Measurements from ENCODE around the gene RELN. TPM values are rescaled to one million over a fixed set of nuclear protein-coding genes. Genes with fewer than 3 reads are reported as not detected.

RELN gene
- polyA plus RNA-seq, 1 donor (not counting 4 experiments of a cell fraction or from before 2014, with no cell fraction given): not detected

DNA sequence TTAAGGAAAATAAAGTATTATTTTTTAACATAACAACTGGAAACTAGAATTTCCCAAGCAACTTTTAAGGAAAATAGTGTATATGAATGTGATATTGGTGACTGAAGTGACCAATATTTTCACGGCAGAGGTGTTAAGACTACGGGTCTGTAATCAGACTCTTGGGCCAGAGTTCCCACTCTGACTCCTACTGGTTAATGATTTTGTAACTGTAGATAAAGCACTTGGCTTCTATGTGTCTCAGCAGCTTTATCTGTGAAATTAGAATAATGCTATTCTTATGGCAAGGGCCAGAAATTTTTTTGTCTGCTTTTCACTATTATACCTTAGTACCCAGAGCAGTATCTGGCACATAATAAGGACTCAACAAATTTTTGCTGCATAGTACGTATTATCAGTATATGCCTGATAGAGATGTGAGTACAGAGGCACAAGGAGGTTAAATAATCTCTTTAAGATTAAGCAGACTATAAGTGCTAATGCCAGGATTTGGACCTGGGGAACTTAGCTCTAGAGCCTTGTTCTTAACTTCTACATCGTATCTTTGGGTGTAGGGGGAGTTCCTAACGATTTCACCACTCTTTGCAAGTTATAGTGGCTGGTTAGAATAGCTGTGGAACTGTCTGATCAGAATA lies 357.3 kb downstream of the RELN start:
- Histone ChIP-seq H3K27ac (ENCODE audit: control insufficient read depth, insufficient read depth, low read length) (no peak overlapping the region), H3K36me3 (ENCODE audit: control insufficient read depth in 2 of 2, extremely low read depth in 1 of 2, insufficient read depth in 2 of 2, low read length in 2 of 2) (no peaks in the 10 kb centered on the region), H2AFZ (ENCODE audit: control insufficient read depth, low read length) (no peak overlapping the region), H3K9me1 (ENCODE audit: control insufficient read depth, extremely low read depth, insufficient read depth, low read length) (no peaks in the 10 kb centered on the region), H3K27me3 (ENCODE audit: control insufficient read depth, extremely low read depth, insufficient read depth, low read length) (no peaks in the 10 kb centered on the region), H3K79me2 (ENCODE audit: control insufficient read depth, insufficient read depth, low read length) (no peaks in the 10 kb centered on the region), H3K4me2 (ENCODE audit: control insufficient read depth, extremely low read depth, insufficient read depth, low read depth, low read length) (no peak overlapping the region), H3K9me3 (ENCODE audit: control insufficient read depth, low read depth, low read length) (no peaks in the 10 kb centered on the region), H3K4me1 (ENCODE audit: control insufficient read depth, extremely low read depth, insufficient read depth, low read length) (peaks cover 19% of the 10 kb centered on the region), H3K9ac (ENCODE audit: control insufficient read depth, extremely low read depth, insufficient read depth, low read length) (no peak overlapping the region), H3K4me3 (ENCODE audit: control insufficient read depth in 2 of 3, extremely low read depth in 1 of 3, insufficient read depth in 2 of 3, low read depth in 1 of 3, low read length in 3 of 3) (no peak overlapping the region), H4K20me1 (ENCODE audit: control insufficient read depth, extremely low read depth, insufficient read depth, low read length) (no peaks in the 10 kb centered on the region)
- TF ChIP-seq CTCF (optimal IDR thresholded peaks at IDR 0.05 in 1 of 3, IDR thresholded peaks at IDR 0.05 in 1 of 3, conservative IDR thresholded peaks at IDR 0.05 in 1 of 3; ENCODE audit: extremely low read depth in 1 of 3, insufficient read depth in 2 of 3, low read length in 3 of 3) (no peak), EZH2 (IDR thresholded peaks at IDR 0.05; ENCODE audit: low read length) (no peak)
- dilution Hi-C loops (cut with MboI; ENCODE audit: extremely low pct_ligation_motif_present, low sequenced_read_pairs): no loop called here
- no peak for DNase-seq (ENCODE audit: low read depth, low spot score)
- no peak for FAIRE-seq

DNA sequence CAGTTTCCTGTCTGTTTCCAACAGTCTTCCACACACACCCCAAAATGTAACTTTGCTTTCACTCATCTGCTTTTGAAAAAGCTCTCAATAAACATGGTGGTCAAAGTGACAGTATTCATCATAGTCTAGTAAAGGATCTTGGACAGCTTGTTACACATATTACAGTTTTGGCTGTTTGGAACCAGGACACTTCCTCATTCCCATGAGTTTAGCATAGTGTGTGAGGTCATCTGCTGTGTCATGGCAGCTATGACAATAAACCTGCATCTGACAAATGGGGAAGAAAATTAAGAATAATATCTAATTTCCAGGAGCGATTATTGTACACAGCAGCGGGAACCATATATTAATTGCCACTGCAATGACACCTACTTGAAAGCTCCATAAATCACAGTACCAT lies 359.1 kb downstream of the RELN start:
- H4K20me1 ChIP-seq (ENCODE audit: control insufficient read depth, extremely low read depth, insufficient read depth, low read length): no peaks in the 10 kb centered on the region
- H3K27me3 ChIP-seq (ENCODE audit: control insufficient read depth, extremely low read depth, insufficient read depth, low read length): no peaks in the 10 kb centered on the region
- H3K4me3 ChIP-seq (ENCODE audit: control insufficient read depth in 2 of 3, extremely low read depth in 1 of 3, insufficient read depth in 2 of 3, low read depth in 1 of 3, low read length in 3 of 3): no peak overlapping the region
- no peak overlapping the region for H3K27ac ChIP-seq (ENCODE audit: control insufficient read depth, insufficient read depth, low read length)
- H3K4me2 ChIP-seq (ENCODE audit: control insufficient read depth, extremely low read depth, insufficient read depth, low read depth, low read length): no peak overlapping the region
- no peaks in the 10 kb centered on the region for H3K36me3 ChIP-seq (ENCODE audit: control insufficient read depth in 2 of 2, extremely low read depth in 1 of 2, insufficient read depth in 2 of 2, low read length in 2 of 2)
- no peak overlapping the region for H3K9ac ChIP-seq (ENCODE audit: control insufficient read depth, extremely low read depth, insufficient read depth, low read length)
- no peaks in the 10 kb centered on the region for H3K79me2 ChIP-seq (ENCODE audit: control insufficient read depth, insufficient read depth, low read length)
- H2AFZ ChIP-seq (ENCODE audit: control insufficient read depth, low read length): no peak overlapping the region
- H3K4me1 ChIP-seq (ENCODE audit: control insufficient read depth, extremely low read depth, insufficient read depth, low read length): peaks cover 11% of the 10 kb centered on the region
- no peaks in the 10 kb centered on the region for H3K9me3 ChIP-seq (ENCODE audit: control insufficient read depth, low read depth, low read length)
- TF ChIP-seq EZH2 (IDR thresholded peaks at IDR 0.05; ENCODE audit: low read length): no peak
- TF ChIP-seq CTCF (optimal IDR thresholded peaks at IDR 0.05 in 1 of 3, IDR thresholded peaks at IDR 0.05 in 1 of 3, conservative IDR thresholded peaks at IDR 0.05 in 1 of 3; ENCODE audit: extremely low read depth in 1 of 3, insufficient read depth in 2 of 3, low read length in 3 of 3): no peak
- no peak for DNase-seq (ENCODE audit: low read depth, low spot score)
- dilution Hi-C loops (cut with MboI; ENCODE audit: extremely low pct_ligation_motif_present, low sequenced_read_pairs): no loop called here
- H3K9me1 ChIP-seq (ENCODE audit: control insufficient read depth, extremely low read depth, insufficient read depth, low read length): no peaks in the 10 kb centered on the region
- no peak for FAIRE-seq

Data from keratinocyte (primary cell).